MV-4-11 (cell line): ENCODE measurements around the gene AKAP8L.
"Not testable (repeated sequence)": the region's sequence is repeated elsewhere in the genome, so short reads cannot be mapped to it uniquely, and the experiment has no call there.

Experiments
- DNase-seq: peaks from one replicate; lab custom pipeline; 2025; lab: John Stamatoyannopoulos, UW

The AKAP8L gene

GRCh38 chr19:15354566-15355296 is 64.1 kb downstream of the AKAP8L start:
- no peak for DNase-seq

GRCh38 chr19:15353908-15354307 is 64.9 kb downstream of the AKAP8L start:
- DNase-seq: no peak

- not testable (repeated sequence) for DNase-seq
Measured at GRCh38 chr19:15352535-15352934, 66.3 kb downstream of the AKAP8L start.

- DNase-seq: not testable (repeated sequence)
Measured at GRCh38 chr19:15341328-15341727, 77.5 kb downstream of the AKAP8L start.

GRCh38 chr19:15340086-15340485 is 78.7 kb downstream of the AKAP8L start:
- no peak for DNase-seq

- no peak for DNase-seq
Measured at GRCh38 chr19:15337202-15337601, 81.6 kb downstream of the AKAP8L start.

GRCh38 chr19:15335992-15336391 is 82.8 kb downstream of the AKAP8L start:
- DNase-seq: not testable (repeated sequence)

GRCh38 chr19:15332311-15332996 is 86.3 kb downstream of the AKAP8L start, which contains the start of gene BRD4:
Gene BRD4, minus strand, starts transcription at chr19:15332539. Its CDS starts 59,440 bp downstream, at chr19:15273099.
- DNase-seq: peak; percentile 35

- DNase-seq: peak; percentile 35
Measured at GRCh38 chr19:15331419-15332310, 87.1 kb downstream of the AKAP8L start.

- DNase-seq: no peak
Measured at GRCh38 chr19:15330801-15331418, 87.9 kb downstream of the AKAP8L start.
